Activated naive CD4-positive, alpha-beta T cell treated with anti-CD3 and anti-CD28 coated beads, Interleukin-2, amount 10 ng/mL, durations not matched to agents 7 days and 5 days (primary cell): Measurements from ENCODE around the gene GREM2.
A peak's percentile ranks its signal among the peaks of the same experiment; 100 is the strongest.

ENCODE experiments used
- CTCF ChIA-PET: fragments of 350-600 bp; sonication (Branson Sonifier 250); formaldehyde crosslinking; loops from one replicate; lab custom pipeline; 2021; ENCODE audit warnings: antibody characterized with exemption; lab: Charles Lee
- DNase-seq: peaks from one replicate; pipeline ENCODE4 v3.0.0-alpha.2; 2020
- H3K27ac Mint-ChIP-seq: one replicate; pipeline ENCODE4 v1.8.0; 2021; ENCODE audit warnings: mild to moderate bottlenecking, moderate library complexity, mixed read lengths
- H3K27me3 Mint-ChIP-seq: one replicate; pipeline ENCODE4 v1.8.0; 2021; ENCODE audit warnings: mild to moderate bottlenecking, mixed read lengths
- H3K36me3 Mint-ChIP-seq: one replicate; pipeline ENCODE4 v1.8.0; 2021; ENCODE audit warnings: mixed read lengths
- H3K4me1 Mint-ChIP-seq: one replicate; pipeline ENCODE4 v1.8.0; 2021; ENCODE audit warnings: mixed read lengths
- H3K4me3 Mint-ChIP-seq: one replicate; pipeline ENCODE4 v1.8.0; 2021; ENCODE audit warnings: mild to moderate bottlenecking, moderate library complexity, mixed read lengths
- H3K9me3 Mint-ChIP-seq: one replicate; pipeline ENCODE4 v1.8.0; 2021; ENCODE audit warnings: mixed read lengths

Gene GREM2

DNA sequence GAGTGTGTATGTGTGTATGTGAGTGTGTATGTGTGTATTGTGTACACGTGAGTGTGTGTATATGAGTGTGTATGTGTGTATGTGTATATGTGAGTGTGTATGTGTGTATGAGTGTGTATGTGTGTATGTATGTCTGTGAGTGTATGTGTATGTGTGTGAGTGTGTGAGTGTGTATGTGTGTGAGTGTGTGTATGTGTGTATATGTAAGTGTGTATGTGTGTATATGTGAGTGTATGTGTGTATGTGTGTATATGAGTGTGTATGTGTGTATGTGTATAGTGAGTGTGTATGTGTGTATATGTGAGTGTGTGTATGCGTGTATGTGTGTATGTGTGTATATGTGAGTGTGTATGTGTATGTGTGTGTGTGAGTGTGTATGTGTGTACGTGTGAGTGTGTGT lies 49.2 kb downstream of the GREM2 start:
- H3K27ac Mint-ChIP-seq: no peak overlapping the region
- no peaks in the 10 kb centered on the region for H3K36me3 Mint-ChIP-seq
- no peaks in the 10 kb centered on the region for H3K9me3 Mint-ChIP-seq
- DNase-seq: no peak
- CTCF ChIA-PET: no interaction called here
- H3K4me3 Mint-ChIP-seq: no peak overlapping the region
- peaks cover 3% of the 10 kb centered on the region for H3K27me3 Mint-ChIP-seq
- H3K4me1 Mint-ChIP-seq: no peaks in the 10 kb centered on the region

DNA sequence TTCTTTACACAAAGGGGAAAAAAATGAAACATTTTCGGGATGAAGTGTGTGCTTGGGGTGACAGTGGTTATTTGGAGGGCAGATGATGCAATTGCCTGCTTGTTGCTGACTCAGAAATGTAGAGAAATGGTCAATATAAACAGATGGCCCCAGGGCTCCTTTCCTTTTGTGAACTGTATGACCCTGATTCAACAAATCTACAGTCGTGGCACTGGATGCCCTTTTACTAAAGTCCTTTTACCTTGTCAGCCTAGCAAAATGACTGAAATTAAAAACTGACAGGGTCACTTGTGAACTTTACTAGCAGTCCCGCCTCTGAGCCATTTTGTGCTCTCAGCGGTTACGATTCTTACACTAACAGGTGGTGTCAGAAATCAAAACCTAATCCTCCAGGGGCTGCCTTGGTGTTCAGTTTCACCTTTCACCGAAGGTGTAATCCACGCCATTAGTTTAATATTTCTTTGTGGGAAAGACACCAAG lies 49.8 kb downstream of the GREM2 start:
- Mint-ChIP-seq H3K9me3 (no peaks in the 10 kb centered on the region), H3K27ac (no peak overlapping the region), H3K36me3 (no peaks in the 10 kb centered on the region), H3K4me3 (no peak overlapping the region), H3K27me3 (peaks cover 3% of the 10 kb centered on the region), H3K4me1 (no peaks in the 10 kb centered on the region)
- CTCF ChIA-PET: no interaction called here
- DNase-seq: no peak

GRCh38 chr1:240559781-240560180 lies 52.2 kb downstream of the GREM2 start:
- CTCF ChIA-PET: no interaction called here
- Mint-ChIP-seq H3K27ac (no peak overlapping the region), H3K4me3 (no peak overlapping the region), H3K4me1 (no peaks in the 10 kb centered on the region), H3K27me3 (no peaks in the 10 kb centered on the region), H3K36me3 (no peaks in the 10 kb centered on the region), H3K9me3 (peaks cover 2% of the 10 kb centered on the region)
- DNase-seq: no peak

GRCh38 chr1:240555524-240555923 lies 56.4 kb downstream of the GREM2 start:
- Mint-ChIP-seq H3K4me3 (no peak overlapping the region), H3K27ac (no peak overlapping the region), H3K9me3 (peaks cover 3% of the 10 kb centered on the region), H3K4me1 (no peaks in the 10 kb centered on the region), H3K27me3 (no peaks in the 10 kb centered on the region), H3K36me3 (no peaks in the 10 kb centered on the region)
- no peak for DNase-seq
- CTCF ChIA-PET: interaction anchor here (0.6 kb wide), 1 partner anchor 667 kb away, joined by 3 read pairs; no protein-coding TSS in a partner anchor

GRCh38 chr1:240553351-240553750 lies 58.6 kb downstream of the GREM2 start:
- Mint-ChIP-seq H3K4me1 (no peaks in the 10 kb centered on the region), H3K9me3 (peaks cover 3% of the 10 kb centered on the region), H3K27ac (no peak overlapping the region), H3K36me3 (no peaks in the 10 kb centered on the region), H3K4me3 (no peak overlapping the region), H3K27me3 (no peaks in the 10 kb centered on the region)
- DNase-seq: no peak
- CTCF ChIA-PET: no interaction called here

DNA sequence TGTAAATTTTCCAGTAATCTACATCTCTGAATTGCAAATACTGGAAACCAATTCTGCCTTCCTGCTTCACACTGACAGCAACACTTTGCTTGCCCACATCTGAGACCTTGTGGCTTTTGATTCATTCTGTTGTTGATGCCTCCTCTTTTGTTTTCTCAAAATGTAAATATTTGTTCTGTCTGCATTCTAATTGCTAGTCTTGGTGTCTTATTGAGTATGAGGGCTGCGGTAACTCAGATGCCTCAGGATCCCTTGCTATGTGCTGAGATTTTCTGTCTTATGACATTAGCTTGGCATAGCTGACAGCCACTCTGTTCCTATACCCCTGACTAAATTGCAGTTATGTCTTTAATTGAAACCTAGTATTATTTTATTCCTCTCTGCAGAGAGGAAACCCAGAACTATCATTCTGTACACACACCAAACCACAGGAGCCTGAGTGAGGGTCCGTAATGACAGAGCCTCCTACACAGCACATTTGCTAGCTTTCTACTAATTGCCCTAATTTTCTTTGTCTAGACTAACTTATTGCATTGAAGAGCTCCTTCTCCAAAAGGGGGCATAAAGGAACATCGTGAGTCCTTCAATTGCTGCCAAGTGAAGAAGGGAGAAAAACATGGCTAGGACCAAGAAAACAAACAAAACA lies 72.1 kb downstream of the GREM2 start:
- Mint-ChIP-seq H3K36me3 (no peaks in the 10 kb centered on the region), H3K9me3 (peaks cover 2% of the 10 kb centered on the region), H3K27me3 (no peaks in the 10 kb centered on the region), H3K27ac (no peak overlapping the region), H3K4me3 (no peak overlapping the region), H3K4me1 (peaks cover 14% of the 10 kb centered on the region)
- DNase-seq: peak; percentile 22
- CTCF ChIA-PET: no interaction called here

- Mint-ChIP-seq H3K9me3 (peaks cover 2% of the 10 kb centered on the region), H3K4me3 (no peak overlapping the region), H3K4me1 (peaks cover 14% of the 10 kb centered on the region), H3K36me3 (no peaks in the 10 kb centered on the region), H3K27me3 (no peaks in the 10 kb centered on the region), H3K27ac (no peak overlapping the region)
- CTCF ChIA-PET: no interaction called here
- no peak for DNase-seq
Observed at GRCh38 chr1:240538776-240539430, 73.1 kb downstream of the GREM2 start.

DNA sequence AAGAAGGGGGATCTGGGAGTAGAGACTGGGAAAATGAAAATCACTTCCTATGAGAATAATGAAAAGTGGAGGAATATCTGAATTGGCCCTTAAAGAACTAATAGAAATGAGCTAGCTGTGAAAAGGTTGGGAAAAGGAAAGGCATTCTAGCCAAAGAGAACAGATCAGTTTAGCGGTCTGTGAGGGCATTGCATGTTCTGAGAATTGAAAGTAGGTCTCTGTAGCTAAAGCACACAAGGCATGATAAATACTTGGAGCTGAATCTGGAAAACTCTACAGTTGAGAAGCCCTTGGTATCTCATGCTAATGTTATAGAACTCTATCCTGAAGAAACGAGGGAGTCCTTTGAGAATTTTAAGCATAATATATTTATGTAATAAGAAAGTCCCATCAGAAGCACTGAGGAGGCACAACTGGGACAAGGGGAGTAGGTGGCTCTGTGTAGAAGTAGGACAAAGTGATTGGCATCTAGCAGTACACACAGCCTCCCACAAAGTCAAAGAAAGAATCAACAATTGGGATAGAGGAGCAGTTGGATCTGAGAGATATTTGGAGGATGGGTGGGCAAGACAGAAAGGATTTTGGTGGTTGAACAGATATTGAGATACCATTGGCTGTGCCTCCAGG lies 78.7 kb downstream of the GREM2 start:
- Mint-ChIP-seq H3K36me3 (no peaks in the 10 kb centered on the region), H3K27ac (no peak overlapping the region), H3K27me3 (no peaks in the 10 kb centered on the region), H3K9me3 (peaks cover 4% of the 10 kb centered on the region), H3K4me1 (no peaks in the 10 kb centered on the region), H3K4me3 (no peak overlapping the region)
- CTCF ChIA-PET: no interaction called here
- no peak for DNase-seq

GRCh38 chr1:240528591-240528990 lies 83.4 kb downstream of the GREM2 start:
- CTCF ChIA-PET: no interaction called here
- no peak for DNase-seq
- H3K4me3 Mint-ChIP-seq: no peak overlapping the region

GRCh38 chr1:240527086-240527485 lies 84.9 kb downstream of the GREM2 start:
- CTCF ChIA-PET: no interaction called here
- Mint-ChIP-seq H3K27ac (no peak overlapping the region), H3K36me3 (no peaks in the 10 kb centered on the region)

More at GRCh38 chr1:240528591-240528990, 83.4 kb downstream of the GREM2 start:
- Mint-ChIP-seq H3K27ac (no peak overlapping the region), H3K27me3 (no peaks in the 10 kb centered on the region), H3K9me3 (peaks cover 2% of the 10 kb centered on the region), H3K36me3 (no peaks in the 10 kb centered on the region), H3K4me1 (no peaks in the 10 kb centered on the region)

GRCh38 chr1:240526312-240526711 lies 85.6 kb downstream of the GREM2 start:
- CTCF ChIA-PET: no interaction called here

More at GRCh38 chr1:240527086-240527485, 84.9 kb downstream of the GREM2 start:
- no peak for DNase-seq
- H3K27me3 Mint-ChIP-seq: no peaks in the 10 kb centered on the region
- no peaks in the 10 kb centered on the region for H3K9me3 Mint-ChIP-seq
- H3K4me1 Mint-ChIP-seq: no peaks in the 10 kb centered on the region
- no peak overlapping the region for H3K4me3 Mint-ChIP-seq

GRCh38 chr1:240524356-240525069 lies 87.4 kb downstream of the GREM2 start:
- Mint-ChIP-seq H3K4me3 (no peak overlapping the region), H3K36me3 (no peaks in the 10 kb centered on the region), H3K9me3 (peaks cover 2% of the 10 kb centered on the region), H3K4me1 (no peaks in the 10 kb centered on the region), H3K27ac (no peak overlapping the region), H3K27me3 (no peaks in the 10 kb centered on the region)
- CTCF ChIA-PET: no interaction called here
- DNase-seq: no peak

More at GRCh38 chr1:240526312-240526711, 85.6 kb downstream of the GREM2 start:
- Mint-ChIP-seq H3K4me1 (no peaks in the 10 kb centered on the region), H3K27me3 (no peaks in the 10 kb centered on the region), H3K27ac (no peak overlapping the region), H3K36me3 (no peaks in the 10 kb centered on the region), H3K9me3 (no peaks in the 10 kb centered on the region), H3K4me3 (no peak overlapping the region)
- DNase-seq: no peak

DNA sequence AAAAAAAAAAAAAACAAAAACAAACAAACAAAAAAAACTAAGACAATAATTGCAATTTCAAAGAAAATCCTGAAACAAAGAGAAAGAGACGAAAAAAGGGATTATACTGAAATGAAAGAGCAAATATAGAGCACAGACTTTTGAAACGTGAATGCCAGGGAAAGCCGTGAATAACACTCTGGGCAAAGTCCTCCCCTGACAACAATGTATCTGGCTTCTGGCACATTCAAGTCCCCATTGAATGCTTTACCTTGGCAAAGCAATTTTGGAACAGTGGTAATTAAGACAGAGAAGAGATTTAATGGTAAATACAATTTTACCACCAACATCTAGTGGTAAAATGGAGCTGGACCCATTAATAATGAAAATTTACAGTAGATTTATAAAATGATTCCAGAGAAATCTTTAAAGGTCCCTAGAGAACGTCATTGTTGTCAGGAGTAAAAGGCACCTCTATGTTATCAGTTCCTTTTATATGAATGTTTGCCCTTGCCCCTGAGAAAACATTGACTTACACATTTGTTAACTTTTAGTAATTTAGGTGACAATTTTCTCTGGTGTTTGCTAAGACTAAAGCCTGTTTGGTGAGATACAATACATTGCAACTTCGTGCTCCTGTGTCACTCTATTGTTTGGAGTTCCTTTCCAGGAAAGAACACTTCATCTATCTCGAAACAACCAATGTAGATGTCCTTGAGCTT lies 89.7 kb downstream of the GREM2 start:
- H3K36me3 Mint-ChIP-seq: no peaks in the 10 kb centered on the region
- H3K4me1 Mint-ChIP-seq: no peaks in the 10 kb centered on the region
- no peak for DNase-seq
- no peak overlapping the region for H3K27ac Mint-ChIP-seq
- CTCF ChIA-PET: no interaction called here
- H3K9me3 Mint-ChIP-seq: peaks cover 2% of the 10 kb centered on the region
- no peaks in the 10 kb centered on the region for H3K27me3 Mint-ChIP-seq
- no peak overlapping the region for H3K4me3 Mint-ChIP-seq

DNA sequence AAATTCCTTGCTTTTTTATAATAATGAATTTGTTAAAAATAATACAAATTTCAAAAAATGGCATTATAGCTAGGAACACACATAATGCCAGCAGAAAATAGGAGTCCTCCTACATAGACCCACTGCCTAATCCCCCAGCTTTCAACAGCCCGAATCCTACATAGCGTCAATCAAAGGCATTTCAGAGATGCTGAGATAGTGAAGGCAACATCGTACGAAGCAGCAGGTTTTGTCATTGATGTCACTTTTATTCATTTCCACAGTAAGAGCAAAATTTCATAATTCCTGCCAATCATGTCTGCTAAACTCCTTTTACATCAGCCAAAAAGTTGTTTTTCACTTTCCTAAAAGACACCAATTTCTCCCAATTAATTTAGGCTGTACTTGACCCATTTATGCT lies 94.1 kb downstream of the GREM2 start:
- peaks cover 4% of the 10 kb centered on the region for H3K9me3 Mint-ChIP-seq
- no peaks in the 10 kb centered on the region for H3K4me1 Mint-ChIP-seq
- H3K36me3 Mint-ChIP-seq: no peaks in the 10 kb centered on the region
- no peak for DNase-seq
- no peak overlapping the region for H3K4me3 Mint-ChIP-seq
- CTCF ChIA-PET: no interaction called here
- no peaks in the 10 kb centered on the region for H3K27me3 Mint-ChIP-seq
- no peak overlapping the region for H3K27ac Mint-ChIP-seq
